ENCODE results near the gene CHD2. TPM values are rescaled to one million over a fixed set of nuclear protein-coding genes. Genes with fewer than 3 reads are reported as not detected.
"Not testable (repeated sequence)": the region's sequence is repeated elsewhere in the genome, so short reads cannot be mapped to it uniquely, and the experiment has no call there.

Gene CHD2
- total RNA-seq, 2 donors from 2014 or later = 63.9 to 70.0 TPM

DNA sequence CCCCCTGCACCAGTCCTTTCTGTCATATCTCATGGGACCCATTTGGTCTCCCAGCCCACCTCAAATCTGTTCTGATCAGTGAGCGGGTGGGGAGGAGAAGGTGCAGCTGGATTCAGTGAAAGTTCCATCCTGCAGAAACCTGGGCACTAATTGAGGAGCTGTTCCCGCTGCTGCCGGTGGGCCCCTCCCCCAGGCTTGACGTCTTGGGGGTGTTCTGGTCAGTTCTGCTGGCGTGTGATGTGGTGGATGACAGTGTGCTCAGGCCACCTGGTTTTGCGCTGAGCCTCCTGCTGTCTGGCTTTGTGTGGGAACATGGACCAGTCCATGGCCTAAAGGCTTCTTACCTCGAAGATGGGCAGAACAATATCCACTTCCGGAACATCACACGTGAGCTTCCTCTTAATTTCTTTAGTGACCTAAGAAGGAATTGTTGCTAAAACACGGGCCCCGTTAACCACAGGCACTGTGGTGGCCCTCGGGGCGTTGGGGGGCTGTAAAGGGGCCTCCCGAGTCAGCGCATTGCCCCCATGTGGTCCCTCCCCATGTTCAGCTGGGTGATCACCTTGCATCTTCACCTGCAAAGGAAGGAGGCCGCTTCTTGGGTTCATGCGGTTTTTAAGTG is 129.2 kb downstream of the CHD2 start:
- 63 to 68% methylated on average over 15 to 17 of the region's 17 CpGs for WGBS, 2 donors
- TF ChIP-seq, protein P1, sequence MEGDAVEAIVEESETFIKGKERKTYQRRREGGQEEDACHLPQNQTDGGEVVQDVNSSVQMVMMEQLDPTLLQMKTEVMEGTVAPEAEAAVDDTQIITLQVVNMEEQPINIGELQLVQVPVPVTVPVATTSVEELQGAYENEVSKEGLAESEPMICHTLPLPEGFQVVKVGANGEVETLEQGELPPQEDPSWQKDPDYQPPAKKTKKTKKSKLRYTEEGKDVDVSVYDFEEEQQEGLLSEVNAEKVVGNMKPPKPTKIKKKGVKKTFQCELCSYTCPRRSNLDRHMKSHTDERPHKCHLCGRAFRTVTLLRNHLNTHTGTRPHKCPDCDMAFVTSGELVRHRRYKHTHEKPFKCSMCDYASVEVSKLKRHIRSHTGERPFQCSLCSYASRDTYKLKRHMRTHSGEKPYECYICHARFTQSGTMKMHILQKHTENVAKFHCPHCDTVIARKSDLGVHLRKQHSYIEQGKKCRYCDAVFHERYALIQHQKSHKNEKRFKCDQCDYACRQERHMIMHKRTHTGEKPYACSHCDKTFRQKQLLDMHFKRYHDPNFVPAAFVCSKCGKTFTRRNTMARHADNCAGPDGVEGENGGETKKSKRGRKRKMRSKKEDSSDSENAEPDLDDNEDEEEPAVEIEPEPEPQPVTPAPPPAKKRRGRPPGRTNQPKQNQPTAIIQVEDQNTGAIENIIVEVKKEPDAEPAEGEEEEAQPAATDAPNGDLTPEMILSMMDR (IDR thresholded peaks at IDR 0.05) = no peak
- TF ChIP-seq POLR2A (IDR thresholded peaks at IDR 0.05) = no peak
- peak overlapping the region in 3 of 4 donors; percentile 23 to 77 (median 63) for H3K27ac ChIP-seq
- no peaks in the 10 kb centered on the region for H3K9me3 ChIP-seq
- DNase-seq = peak in 1 of 4 donors; percentile 12
- no peak overlapping the region for H3K4me3 ChIP-seq
- no peak for ATAC-seq
- peaks cover 4 to 13% of the 10 kb centered on the region in 2 donors for H3K36me3 ChIP-seq (replicated peaks in 1 of 2; ENCODE audit: insufficient read depth in 1 of 2, low read depth in 2 of 2)
- H3K4me1 ChIP-seq = peaks cover 34% of the 10 kb centered on the region
- H3K27me3 ChIP-seq = no peaks in the 10 kb centered on the region
- intact Hi-C loops (cut with DNase I) = loop anchor here (10.0 kb wide), 1 partner anchor 235 kb away; no protein-coding TSS in a partner anchor

DNA sequence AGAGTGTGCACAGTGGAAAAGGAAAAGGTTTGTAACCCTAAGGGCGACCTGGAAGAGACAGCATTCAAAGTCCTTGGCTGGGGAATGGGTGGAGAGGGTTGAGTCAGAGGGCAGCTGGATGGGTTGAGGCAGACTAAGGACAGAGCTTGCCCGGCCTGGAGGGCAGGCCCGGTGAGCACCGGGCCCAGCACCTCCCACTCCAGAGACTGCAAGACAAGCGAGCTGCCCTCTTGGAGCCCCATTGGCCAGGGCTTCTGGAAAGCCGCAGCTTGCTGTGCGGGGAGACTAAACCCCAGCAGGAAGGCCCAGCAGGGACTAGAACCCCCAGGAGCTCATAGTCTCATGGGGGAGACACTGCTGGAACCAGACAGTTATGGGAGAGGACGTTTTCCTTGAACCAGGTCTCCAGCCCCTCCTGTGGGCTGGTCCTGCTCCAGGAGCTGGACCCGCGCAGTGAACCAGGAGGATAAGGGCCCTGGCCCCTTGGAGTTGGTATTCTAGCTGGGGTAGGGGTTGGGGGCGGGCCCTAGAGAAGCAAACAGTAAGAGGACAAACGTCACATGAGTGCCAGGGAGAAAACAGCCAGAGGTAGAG is 129.8 kb downstream of the CHD2 start:
- TF ChIP-seq, protein P1 (IDR thresholded peaks at IDR 0.05) = no peak
- Histone ChIP-seq H3K9me3 (no peaks in the 10 kb centered on the region), H3K4me3 (no peak overlapping the region), H3K36me3 (replicated peaks in 1 of 2; ENCODE audit: insufficient read depth in 1 of 2, low read depth in 2 of 2) (peaks cover 0 to 6% of the 10 kb centered on the region in 2 donors), H3K27me3 (no peaks in the 10 kb centered on the region), H3K4me1 (peaks cover 34% of the 10 kb centered on the region), H3K27ac (peak overlapping the region in 1 of 4 donors; percentile 77)
- 47 to 62% methylated on average over 9 to 12 of the region's 12 CpGs for WGBS, 2 donors
- no peak for ATAC-seq
- intact Hi-C loops (cut with DNase I) = loop anchor here (5.0 to 10.0 kb wide), 3 partner anchors 235 to 1087 kb away; no protein-coding TSS in a partner anchor
- no peak for DNase-seq

DNA sequence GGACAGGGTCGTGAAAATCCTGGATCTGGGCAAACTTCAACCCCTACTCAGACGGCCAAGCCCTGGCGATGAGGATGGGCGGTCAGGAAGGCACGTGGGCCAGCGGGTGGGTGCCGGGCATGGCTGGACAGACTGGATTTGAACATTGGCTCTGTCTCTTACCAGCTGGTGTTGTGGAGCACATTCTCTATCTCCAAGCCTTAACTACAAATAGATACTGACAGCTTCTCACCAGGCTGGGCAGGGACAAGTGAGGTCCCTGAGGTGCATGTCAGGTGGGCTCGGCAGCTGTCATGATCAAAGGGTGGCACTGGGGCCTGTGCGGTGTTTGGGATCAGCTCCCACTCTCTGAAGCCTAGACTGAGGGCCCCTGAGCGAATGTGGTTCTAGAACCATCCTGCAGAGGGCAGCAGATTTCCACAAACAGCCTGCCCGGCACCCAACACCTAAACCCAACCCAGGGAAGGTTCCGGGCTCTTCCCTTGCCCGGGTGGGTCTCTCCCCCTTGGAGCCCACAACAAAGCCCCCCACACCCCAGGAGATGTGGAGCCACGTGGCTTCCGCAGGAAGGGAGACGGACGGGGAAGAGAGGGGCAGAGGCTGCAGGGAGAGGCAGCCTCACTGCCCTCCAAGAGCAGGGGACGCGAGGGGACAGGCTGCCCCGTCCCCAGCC is 130.4 kb downstream of the CHD2 start:
- Histone ChIP-seq H3K27ac (no peak overlapping the region), H3K9me3 (no peaks in the 10 kb centered on the region), H3K36me3 (replicated peaks in 1 of 2; ENCODE audit: insufficient read depth in 1 of 2, low read depth in 2 of 2) (peaks cover 0 to 4% of the 10 kb centered on the region in 2 donors), H3K4me3 (no peak overlapping the region), H3K27me3 (no peaks in the 10 kb centered on the region), H3K4me1 (peaks cover 34% of the 10 kb centered on the region)
- 12 to 22% methylated on average over 14 to 18 of the region's 20 CpGs for WGBS, 2 donors
- DNase-seq = peak; percentile 74 to 81 (median 80)
- ATAC-seq = peak; percentile 80
- intact Hi-C loops (cut with DNase I) = loop anchor here (5.0 to 10.0 kb wide), 2 partner anchors 944 to 1087 kb away; no protein-coding TSS in a partner anchor
- no peak for TF ChIP-seq POLR2A (IDR thresholded peaks at IDR 0.05)
- TF ChIP-seq, protein P1 (IDR thresholded peaks at IDR 0.05) = peak; percentile 73 to 93 (median 87)

DNA sequence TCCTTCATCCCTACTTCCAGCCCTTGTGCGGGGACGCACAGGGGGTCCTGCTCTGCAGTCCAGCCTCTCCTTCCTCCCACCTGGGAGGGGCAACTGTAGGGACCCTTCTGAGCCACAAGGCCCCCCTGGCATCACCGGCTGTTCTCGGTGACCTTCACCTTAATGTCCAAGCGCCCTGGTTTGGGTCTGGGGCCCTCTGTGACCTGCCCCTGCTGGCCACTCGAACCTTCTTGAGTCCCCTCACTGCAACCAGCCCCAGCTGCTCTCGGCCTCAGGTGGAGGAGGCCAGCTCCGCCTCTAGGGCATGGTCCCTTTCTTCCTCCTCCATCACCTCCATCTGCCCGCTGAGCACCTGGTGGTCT is 131.0 kb downstream of the CHD2 start:
- Histone ChIP-seq H3K36me3 (replicated peaks in 1 of 2; ENCODE audit: insufficient read depth in 1 of 2, low read depth in 2 of 2) (peaks cover 0 to 2% of the 10 kb centered on the region in 2 donors), H3K4me1 (peaks cover 39% of the 10 kb centered on the region), H3K27ac (no peak overlapping the region), H3K4me3 (no peak overlapping the region), H3K9me3 (no peaks in the 10 kb centered on the region), H3K27me3 (no peaks in the 10 kb centered on the region)
- TF ChIP-seq POLR2A (IDR thresholded peaks at IDR 0.05) = no peak
- TF ChIP-seq, protein P1 (IDR thresholded peaks at IDR 0.05) = no peak
- ATAC-seq (no peak), DNase-seq (peak in 1 of 4 donors; percentile 16)
- WGBS, 2 donors = 57 to 61% methylated on average over 8 to 9 of the region's 9 CpGs
- intact Hi-C loops (cut with DNase I) = loop anchor here (5.0 to 10.0 kb wide), 2 partner anchors 944 to 1086 kb away; no protein-coding TSS in a partner anchor

DNA sequence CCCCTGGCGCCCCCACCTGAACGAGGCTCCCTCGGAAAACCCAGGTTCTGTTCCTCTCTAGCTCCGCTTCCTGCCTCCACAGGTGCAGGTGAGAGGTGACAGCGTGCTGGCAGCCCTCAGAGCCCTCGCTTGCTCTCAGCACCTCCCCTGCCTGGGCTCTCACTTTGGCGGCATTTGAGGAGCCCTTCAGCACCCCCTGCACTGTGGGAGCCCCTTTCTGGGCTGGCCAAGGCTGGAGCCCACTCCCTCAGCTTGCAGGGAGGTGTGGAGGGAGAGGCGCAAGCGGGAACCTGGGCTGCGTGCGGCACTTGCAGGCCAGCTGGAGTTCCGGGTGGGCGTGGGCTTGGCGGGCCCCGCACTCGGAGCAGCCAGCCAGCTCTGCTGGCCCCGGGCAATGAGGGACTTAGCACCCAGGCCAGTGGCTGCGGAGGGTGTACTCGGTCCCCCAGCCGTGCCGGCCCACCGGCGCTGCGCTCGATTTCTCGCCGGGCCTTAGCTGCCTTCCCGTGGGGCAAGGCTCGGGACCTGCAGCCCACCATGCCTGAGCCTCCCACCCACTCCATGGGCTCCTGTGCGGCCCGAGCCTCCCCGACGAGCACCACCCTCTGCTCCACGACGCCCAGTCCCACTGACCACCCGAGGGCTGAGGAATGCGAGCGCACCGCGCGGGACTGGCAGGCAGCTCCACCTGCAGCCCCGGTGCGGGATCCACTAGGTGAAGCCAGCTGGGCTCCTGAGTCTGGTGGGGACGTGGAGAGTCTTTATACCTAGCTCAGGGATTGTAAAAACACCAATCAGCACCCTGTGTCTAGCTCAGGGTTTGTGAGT is 131.6 kb downstream of the CHD2 start:
- H3K36me3 ChIP-seq (replicated peaks in 1 of 2; ENCODE audit: insufficient read depth in 1 of 2, low read depth in 2 of 2); H3K27me3 ChIP-seq; ATAC-seq; H3K27ac ChIP-seq; H3K4me3 ChIP-seq; H3K9me3 ChIP-seq: not testable (repeated sequence)
- peak in 1 of 4 donors; percentile 12 for DNase-seq
- 86 to 90% methylated on average over 20 to 28 of the region's 44 CpGs for WGBS, 2 donors
- intact Hi-C loops (cut with DNase I) = loop anchor here (5.0 to 10.0 kb wide), 2 partner anchors 943 to 1086 kb away; no protein-coding TSS in a partner anchor
- H3K4me1 ChIP-seq = peaks cover 42% of the 10 kb centered on the region

DNA sequence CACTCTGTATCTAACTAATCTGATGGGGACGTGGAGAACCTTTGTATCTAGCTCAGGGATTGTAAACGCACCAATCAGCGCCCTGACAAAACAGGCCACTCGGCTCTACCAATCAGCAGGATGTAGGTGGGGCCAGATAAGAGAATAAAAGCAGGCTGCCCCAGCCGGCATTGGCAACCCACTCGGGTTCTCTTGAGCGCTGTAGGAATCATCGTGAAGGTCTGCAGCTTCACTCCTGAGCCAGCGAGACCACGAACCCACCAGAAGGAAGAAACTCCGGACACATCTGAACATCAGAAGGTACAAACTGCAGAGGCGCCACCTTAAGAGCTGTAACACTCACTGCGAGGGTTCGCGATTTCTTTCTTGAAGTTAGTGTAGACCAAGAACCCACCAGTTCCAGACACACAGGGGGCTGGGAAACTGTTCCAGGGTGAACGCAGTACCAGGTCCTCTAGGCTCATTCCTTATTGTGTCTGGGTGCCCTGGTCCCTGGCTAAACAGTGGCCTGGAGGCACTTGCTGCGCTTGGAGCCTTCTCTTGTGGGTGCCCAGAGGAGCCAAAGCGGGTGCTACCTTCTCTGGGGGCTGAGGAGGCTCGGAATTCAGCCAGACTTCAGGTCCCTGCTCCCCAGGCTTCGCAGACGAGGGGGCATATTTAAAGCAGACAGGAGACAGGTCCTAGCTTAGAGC is 132.5 kb downstream of the CHD2 start:
- peaks cover 42% of the 10 kb centered on the region for H3K4me1 ChIP-seq
- H3K9me3 ChIP-seq; H3K36me3 ChIP-seq (replicated peaks in 1 of 2; ENCODE audit: insufficient read depth in 1 of 2, low read depth in 2 of 2); H3K4me3 ChIP-seq; ATAC-seq; H3K27ac ChIP-seq; H3K27me3 ChIP-seq: not testable (repeated sequence)
- DNase-seq = peak in 1 of 4 donors; percentile 7
- intact Hi-C loops (cut with DNase I) = loop anchor here (5.0 to 10.0 kb wide), 2 partner anchors 942 to 1085 kb away; no protein-coding TSS in a partner anchor
- WGBS, 2 donors = 83 to 90% methylated on average over 21 of the region's 21 CpGs
